ENCODE results near the gene FSTL3.

The FSTL3 gene

GRCh38 chr19:645912-646778 lies 30.0 kb upstream of the FSTL3 start:
- no peak for DNase-seq (ENCODE audit: low read depth in 2 of 2)

- no peak for DNase-seq (ENCODE audit: low read depth in 2 of 2)
Measured at GRCh38 chr19:646779-647565, 29.2 kb upstream of the FSTL3 start.

- DNase-seq (ENCODE audit: low read depth in 2 of 2): no peak
Measured at GRCh38 chr19:647566-648284, 28.5 kb upstream of the FSTL3 start.

- DNase-seq (ENCODE audit: low read depth in 2 of 2): no peak
Measured at GRCh38 chr19:648305-648704, 27.9 kb upstream of the FSTL3 start.

- DNase-seq (ENCODE audit: low read depth in 2 of 2): no peak
Measured at GRCh38 chr19:648904-649801, 27.0 kb upstream of the FSTL3 start.

- DNase-seq (ENCODE audit: low read depth in 2 of 2): no peak
Measured at GRCh38 chr19:650121-650520, 26.1 kb upstream of the FSTL3 start.

- no peak for DNase-seq (ENCODE audit: low read depth in 2 of 2)
Measured at GRCh38 chr19:651114-651818, 24.9 kb upstream of the FSTL3 start.

GRCh38 chr19:651991-652390 lies 24.2 kb upstream of the FSTL3 start:
- DNase-seq (ENCODE audit: low read depth in 2 of 2): no peak

- DNase-seq (ENCODE audit: low read depth in 2 of 2): no peak
Measured at GRCh38 chr19:652467-653389, 23.5 kb upstream of the FSTL3 start.

GRCh38 chr19:653425-653824 lies 22.8 kb upstream of the FSTL3 start:
- DNase-seq (ENCODE audit: low read depth in 2 of 2): no peak

GRCh38 chr19:655691-656090 lies 20.5 kb upstream of the FSTL3 start:
- DNase-seq (ENCODE audit: low read depth in 2 of 2): no peak

- DNase-seq (ENCODE audit: low read depth in 2 of 2): no peak
Measured at GRCh38 chr19:656751-657559, 19.2 kb upstream of the FSTL3 start.

GRCh38 chr19:657611-658010 lies 18.6 kb upstream of the FSTL3 start:
- DNase-seq (ENCODE audit: low read depth in 2 of 2): no peak

GRCh38 chr19:658059-658839 lies 17.9 kb upstream of the FSTL3 start:
- no peak for DNase-seq (ENCODE audit: low read depth in 2 of 2)

- no peak for DNase-seq (ENCODE audit: low read depth in 2 of 2)
Measured at GRCh38 chr19:658916-659839, 17.0 kb upstream of the FSTL3 start.

- no peak for DNase-seq (ENCODE audit: low read depth in 2 of 2)
Measured at GRCh38 chr19:660793-661426, 15.3 kb upstream of the FSTL3 start.

Data from fibroblast of skin of left quadriceps (primary cell).